GM13977 (cell line): Measurements from ENCODE around the gene FAT2.

Source experiments
- DNase-seq: peaks from one replicate; pipeline ENCODE4 v3.0.0; 2012; ENCODE audit warnings: low spot score
- in situ Hi-C: fragments of 300-500 bp; cut with MboI; formaldehyde crosslinking; loops from one replicate; pipeline ENCODE4 v1.12.0; 2022; ENCODE audit warnings: low sequenced_read_pairs, low pct_unique_long_range_greater_than_20kb, mixed read lengths, inconsistent platforms; ENCODE audit not compliant: unreplicated experiment
- TF ChIP-seq, protein P1 (sequence below): IDR thresholded peaks from 2 replicates; pipeline ENCODE4 v1.5.1; 2012; ENCODE audit warnings: mild to moderate bottlenecking, control low read depth; ENCODE audit not compliant: insufficient read depth; ENCODE audit errors: extremely low read depth, missing control alignments

The FAT2 gene

DNA sequence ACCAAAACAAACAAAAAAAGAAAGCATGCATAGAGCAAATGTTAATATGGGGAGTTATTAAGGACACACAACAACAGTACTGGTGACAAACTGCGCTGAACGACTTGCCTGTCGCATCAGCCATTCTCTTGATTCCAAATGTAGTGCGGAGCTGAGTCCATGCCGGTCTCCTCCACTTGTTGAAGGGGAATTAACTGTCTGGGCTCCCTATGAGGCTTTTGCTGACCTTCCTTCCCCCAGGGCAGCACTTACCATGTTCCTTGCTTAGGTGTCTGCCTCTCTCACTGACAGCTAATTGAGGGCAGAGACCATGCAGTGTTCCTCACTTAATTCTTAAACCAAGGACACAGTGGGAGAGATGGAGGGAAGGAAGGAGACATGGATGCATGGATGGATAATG is 40.8 kb upstream of the FAT2 start:
- in situ Hi-C loops: no loop called here
- TF ChIP-seq, protein P1, sequence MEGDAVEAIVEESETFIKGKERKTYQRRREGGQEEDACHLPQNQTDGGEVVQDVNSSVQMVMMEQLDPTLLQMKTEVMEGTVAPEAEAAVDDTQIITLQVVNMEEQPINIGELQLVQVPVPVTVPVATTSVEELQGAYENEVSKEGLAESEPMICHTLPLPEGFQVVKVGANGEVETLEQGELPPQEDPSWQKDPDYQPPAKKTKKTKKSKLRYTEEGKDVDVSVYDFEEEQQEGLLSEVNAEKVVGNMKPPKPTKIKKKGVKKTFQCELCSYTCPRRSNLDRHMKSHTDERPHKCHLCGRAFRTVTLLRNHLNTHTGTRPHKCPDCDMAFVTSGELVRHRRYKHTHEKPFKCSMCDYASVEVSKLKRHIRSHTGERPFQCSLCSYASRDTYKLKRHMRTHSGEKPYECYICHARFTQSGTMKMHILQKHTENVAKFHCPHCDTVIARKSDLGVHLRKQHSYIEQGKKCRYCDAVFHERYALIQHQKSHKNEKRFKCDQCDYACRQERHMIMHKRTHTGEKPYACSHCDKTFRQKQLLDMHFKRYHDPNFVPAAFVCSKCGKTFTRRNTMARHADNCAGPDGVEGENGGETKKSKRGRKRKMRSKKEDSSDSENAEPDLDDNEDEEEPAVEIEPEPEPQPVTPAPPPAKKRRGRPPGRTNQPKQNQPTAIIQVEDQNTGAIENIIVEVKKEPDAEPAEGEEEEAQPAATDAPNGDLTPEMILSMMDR: no peak

DNA sequence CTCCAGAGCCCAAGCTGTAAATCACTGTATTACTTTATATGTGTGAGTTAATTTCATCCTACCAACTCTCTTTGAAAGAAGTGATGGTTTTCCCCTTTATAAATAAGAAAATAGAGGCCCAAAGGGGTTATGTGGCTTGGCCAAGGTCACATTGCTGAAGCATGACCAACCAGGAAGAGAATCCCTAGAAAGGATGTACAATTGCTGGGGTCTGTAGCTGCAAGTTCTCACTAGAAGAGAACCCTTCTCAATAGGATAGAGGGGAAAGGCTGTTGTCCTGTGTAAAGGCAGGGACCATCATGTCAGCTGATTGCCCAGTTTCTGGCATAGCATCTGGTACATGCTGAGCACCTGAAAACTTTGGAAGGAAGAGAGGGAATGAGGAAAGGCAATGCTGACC is 39.0 kb upstream of the FAT2 start:
- DNase-seq: no peak
- TF ChIP-seq, protein P1: no peak
- in situ Hi-C loops: no loop called here

More for the DNA sequence above, 40.8 kb upstream of the FAT2 start:
- DNase-seq: no peak

DNA sequence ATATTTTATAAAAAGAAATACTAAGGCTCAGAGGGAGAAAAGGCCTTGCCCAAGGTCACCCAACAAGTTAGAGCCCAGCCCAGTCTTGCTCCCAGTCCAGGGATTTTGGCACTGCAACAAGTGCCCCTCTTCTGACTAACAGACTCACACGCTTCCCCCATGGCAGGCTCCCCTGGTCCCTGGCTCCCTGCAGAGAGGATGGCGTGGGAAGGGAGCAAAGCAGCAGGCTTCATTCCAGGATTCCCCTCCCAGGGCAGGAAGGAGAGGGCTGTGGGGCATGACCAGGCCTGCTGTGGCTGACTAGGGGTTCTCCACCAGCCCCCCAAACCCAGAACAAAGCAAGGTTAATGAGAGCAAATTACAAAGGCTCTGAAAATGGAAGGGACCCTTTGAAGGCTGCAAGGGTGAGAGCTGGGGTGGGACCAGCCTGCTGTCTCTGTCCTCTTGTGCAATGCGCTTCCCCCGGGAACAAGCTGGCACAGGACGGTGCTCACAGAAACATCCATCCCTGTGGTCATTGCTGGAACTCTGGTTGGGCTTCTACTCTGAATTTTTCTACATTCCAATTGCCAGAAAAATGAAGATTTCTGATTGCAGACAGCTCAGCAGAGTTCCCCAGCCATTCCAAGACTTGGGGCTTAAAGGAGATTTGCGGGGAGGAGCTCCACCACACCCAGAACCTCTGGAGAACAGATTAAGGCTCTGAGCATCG is 37.1 kb upstream of the FAT2 start:
- TF ChIP-seq, protein P1: no peak
- no peak for DNase-seq
- in situ Hi-C loops: no loop called here

DNA sequence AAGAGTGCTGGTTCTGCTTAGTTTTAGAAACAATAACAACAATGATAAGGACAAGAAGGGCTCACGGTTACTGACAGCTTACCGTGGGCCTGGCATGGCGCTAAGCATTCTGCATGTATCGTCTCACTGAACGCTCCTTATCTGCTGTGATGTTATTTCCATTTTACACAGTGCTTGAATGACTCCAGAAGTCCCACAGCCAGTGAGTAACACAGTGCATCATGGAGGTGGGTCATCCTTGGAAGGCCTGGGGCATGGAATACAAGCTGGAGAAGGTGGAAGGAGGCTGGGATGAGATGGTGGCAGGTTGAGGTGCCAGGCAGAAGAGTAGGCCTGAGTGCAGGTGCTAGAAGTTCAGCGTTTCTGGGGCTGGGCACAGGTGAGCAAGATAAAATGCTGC is 36.5 kb upstream of the FAT2 start:
- TF ChIP-seq, protein P1: no peak
- in situ Hi-C loops: no loop called here
- no peak for DNase-seq

DNA sequence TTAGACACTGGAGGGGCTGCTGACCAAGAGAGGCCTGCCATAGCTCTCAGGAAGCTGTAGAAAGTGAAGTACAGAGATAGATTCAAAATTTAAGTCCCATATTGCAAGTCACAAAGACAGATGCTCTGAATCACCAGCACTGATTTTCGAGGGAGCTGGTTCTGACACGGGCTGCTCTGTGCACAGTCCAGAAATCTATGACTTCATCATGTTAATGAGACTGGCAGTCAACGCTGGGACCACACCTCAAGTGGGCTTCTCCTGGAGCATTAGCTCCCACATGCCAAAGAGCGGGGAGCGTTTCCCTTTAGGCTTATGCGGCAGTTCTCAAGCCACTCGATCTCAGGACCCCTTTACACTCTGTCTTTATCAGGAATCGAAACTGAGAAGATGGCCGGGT is 34.2 kb upstream of the FAT2 start:
- in situ Hi-C loops: no loop called here
- TF ChIP-seq, protein P1: no peak
- no peak for DNase-seq

DNA sequence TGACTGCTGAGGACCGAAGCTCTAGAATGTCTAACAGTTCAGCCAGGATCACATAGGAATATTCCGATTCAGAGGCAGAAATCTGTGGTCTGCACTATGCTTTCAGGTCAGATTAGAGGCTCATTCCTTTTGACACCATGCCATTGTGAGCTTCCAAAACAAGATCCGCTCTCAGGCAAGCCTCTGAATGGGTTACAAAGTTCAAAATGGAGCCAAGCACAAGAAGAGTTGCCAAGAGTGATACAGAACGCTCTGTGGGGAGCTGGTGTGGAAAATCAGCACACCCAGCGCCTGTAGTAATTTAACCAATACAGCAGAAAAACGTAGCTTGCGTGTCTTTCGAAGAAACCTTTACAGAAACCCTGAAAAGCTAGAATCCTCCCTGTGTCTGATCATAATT is 33.3 kb upstream of the FAT2 start:
- in situ Hi-C loops: no loop called here
- no peak for DNase-seq
- TF ChIP-seq, protein P1: no peak
